ENCODE measurements around the gene CILP2.

CILP2 gene

GRCh38 chr19:19502281-19502680 is 35.8 kb upstream of the CILP2 start:
- no peak overlapping the region for H3K27ac ChIP-seq (ENCODE audit: low read length)
- no peaks in the 10 kb centered on the region for H3K27me3 ChIP-seq (ENCODE audit: insufficient read depth, low read length, poor library complexity)
- ATAC-seq (ENCODE audit: insufficient read depth, low read depth) (no peak), DNase-seq (no peak)
- H2AFZ ChIP-seq (ENCODE audit: low read depth, low read length): no peak overlapping the region
- no peak for TF ChIP-seq CTCF (IDR thresholded peaks at IDR 0.05; ENCODE audit: borderline replicate concordance, extremely low read depth, low read length, poor library complexity, severe bottlenecking)
- TF ChIP-seq EZH2 (IDR thresholded peaks at IDR 0.05; ENCODE audit: borderline replicate concordance, low read depth, low read length, severe bottlenecking): no peak
- H3K36me3 ChIP-seq (ENCODE audit: insufficient read depth, low read length): peaks cover 99% of the 10 kb centered on the region
- H3K9ac ChIP-seq (ENCODE audit: low read depth, low read length): no peak overlapping the region
- H4K20me1 ChIP-seq (ENCODE audit: insufficient read depth, low read length): peaks cover 52% of the 10 kb centered on the region
- no peaks in the 10 kb centered on the region for H3K4me1 ChIP-seq (ENCODE audit: insufficient read depth, low read length)
- peaks cover 12% of the 10 kb centered on the region; the same call in 1 of the 2 replicates for H3K79me2 ChIP-seq (ENCODE audit: insufficient read depth, low read length)
- no peak overlapping the region for H3K4me2 ChIP-seq (ENCODE audit: insufficient read depth, low read length)
- H3K9me3 ChIP-seq (ENCODE audit: insufficient read depth, low read length, severe bottlenecking): no peaks in the 10 kb centered on the region
- no peak overlapping the region for H3K4me3 ChIP-seq (ENCODE audit: low read depth in 1 of 2, low read length in 2 of 2)

GRCh38 chr19:19502808-19503602 is 35.1 kb upstream of the CILP2 start:
- TF ChIP-seq EZH2 (IDR thresholded peaks at IDR 0.05; ENCODE audit: borderline replicate concordance, low read depth, low read length, severe bottlenecking): no peak
- TF ChIP-seq CTCF (IDR thresholded peaks at IDR 0.05; ENCODE audit: borderline replicate concordance, extremely low read depth, low read length, poor library complexity, severe bottlenecking): no peak
- DNase-seq: no peak
- Histone ChIP-seq H3K4me1 (ENCODE audit: insufficient read depth, low read length) (no peaks in the 10 kb centered on the region), H3K4me2 (ENCODE audit: insufficient read depth, low read length) (no peak overlapping the region), H3K4me3 (ENCODE audit: low read depth in 1 of 2, low read length in 2 of 2) (no peak overlapping the region), H3K27me3 (ENCODE audit: insufficient read depth, low read length, poor library complexity) (no peaks in the 10 kb centered on the region), H3K36me3 (ENCODE audit: insufficient read depth, low read length) (peaks cover 99% of the 10 kb centered on the region), H4K20me1 (ENCODE audit: insufficient read depth, low read length) (peaks cover 49% of the 10 kb centered on the region), H2AFZ (ENCODE audit: low read depth, low read length) (no peak overlapping the region), H3K27ac (ENCODE audit: low read length) (no peak overlapping the region), H3K9ac (ENCODE audit: low read depth, low read length) (no peak overlapping the region), H3K79me2 (ENCODE audit: insufficient read depth, low read length) (peaks cover 6% of the 10 kb centered on the region; the same call in 1 of the 2 replicates), H3K9me3 (ENCODE audit: insufficient read depth, low read length, severe bottlenecking) (no peaks in the 10 kb centered on the region)
- no peak for ATAC-seq (ENCODE audit: insufficient read depth, low read depth)

- DNase-seq (no peak), ATAC-seq (ENCODE audit: insufficient read depth, low read depth) (no peak)
- Histone ChIP-seq H3K9me3 (ENCODE audit: insufficient read depth, low read length, severe bottlenecking) (no peaks in the 10 kb centered on the region), H2AFZ (ENCODE audit: low read depth, low read length) (no peak overlapping the region), H3K4me2 (ENCODE audit: insufficient read depth, low read length) (no peak overlapping the region), H3K36me3 (ENCODE audit: insufficient read depth, low read length) (peaks cover 80% of the 10 kb centered on the region), H3K27ac (ENCODE audit: low read length) (no peak overlapping the region), H3K4me3 (ENCODE audit: low read depth in 1 of 2, low read length in 2 of 2) (no peak overlapping the region), H3K4me1 (ENCODE audit: insufficient read depth, low read length) (no peaks in the 10 kb centered on the region), H4K20me1 (ENCODE audit: insufficient read depth, low read length) (peaks cover 35% of the 10 kb centered on the region; the same call in 1 of the 2 replicates), H3K79me2 (ENCODE audit: insufficient read depth, low read length) (no peaks in the 10 kb centered on the region; the same call in 1 of the 2 replicates), H3K27me3 (ENCODE audit: insufficient read depth, low read length, poor library complexity) (no peaks in the 10 kb centered on the region), H3K9ac (ENCODE audit: low read depth, low read length) (no peak overlapping the region)
- TF ChIP-seq CTCF (IDR thresholded peaks at IDR 0.05; ENCODE audit: borderline replicate concordance, extremely low read depth, low read length, poor library complexity, severe bottlenecking) (no peak), EZH2 (IDR thresholded peaks at IDR 0.05; ENCODE audit: borderline replicate concordance, low read depth, low read length, severe bottlenecking) (no peak)
Observed at GRCh38 chr19:19504754-19505668, 33.1 kb upstream of the CILP2 start.

Measured in DND-41 (cell line).